Tongue (tissue), 2 donors: ENCODE data around the gene DHX8. TPM values are rescaled to one million over a fixed set of nuclear protein-coding genes. Genes with fewer than 3 reads are reported as not detected.

ENCODE experiments used
- DNase-seq: peaks from one replicate; pipeline ENCODE4 v3.0.0-alpha.2; 2015
- total RNA-seq: library from RNA; depleted of rRNA; stranded (reverse); fragments of >200 nt; gene quantifications from one replicate; pipeline ENCODE4 v1.2.3, GENCODE V29; 2014

DHX8 gene
- total RNA-seq, 1 donor from 2014 or later: 34.4 TPM

DNA sequence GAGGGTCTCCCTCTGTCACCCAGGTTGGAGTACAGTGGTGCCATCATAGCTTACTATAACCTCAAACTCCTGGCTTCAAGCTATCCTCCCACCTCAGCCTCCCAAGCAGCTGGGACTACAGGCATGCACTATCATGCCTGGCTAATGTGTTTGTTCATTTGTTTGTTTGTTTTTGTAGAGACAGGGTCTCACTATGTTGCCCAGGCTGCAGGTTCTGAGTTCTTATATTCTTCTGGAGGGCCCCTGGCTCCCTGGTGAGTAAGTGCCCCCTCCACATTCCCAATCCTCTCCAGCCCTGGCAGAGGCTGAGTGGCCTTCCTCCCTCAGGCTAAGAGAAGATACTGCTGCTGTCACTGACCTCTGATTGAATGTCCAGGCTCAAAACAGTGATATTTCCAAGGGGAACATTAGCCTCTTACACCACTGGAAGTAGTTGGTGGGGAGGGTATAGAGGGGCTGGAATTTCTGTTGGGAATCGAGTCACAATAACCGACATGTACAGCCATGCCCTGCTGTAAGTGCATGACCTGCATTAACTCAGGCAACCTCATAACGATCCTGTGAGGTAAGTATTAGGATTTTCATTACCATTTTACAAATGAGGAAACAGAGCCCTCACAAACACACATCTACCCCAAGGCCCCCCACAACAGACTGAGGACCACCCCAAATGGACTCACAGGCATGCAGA, 65.1 kb downstream of the DHX8 start:
- no peak for DNase-seq

DNA sequence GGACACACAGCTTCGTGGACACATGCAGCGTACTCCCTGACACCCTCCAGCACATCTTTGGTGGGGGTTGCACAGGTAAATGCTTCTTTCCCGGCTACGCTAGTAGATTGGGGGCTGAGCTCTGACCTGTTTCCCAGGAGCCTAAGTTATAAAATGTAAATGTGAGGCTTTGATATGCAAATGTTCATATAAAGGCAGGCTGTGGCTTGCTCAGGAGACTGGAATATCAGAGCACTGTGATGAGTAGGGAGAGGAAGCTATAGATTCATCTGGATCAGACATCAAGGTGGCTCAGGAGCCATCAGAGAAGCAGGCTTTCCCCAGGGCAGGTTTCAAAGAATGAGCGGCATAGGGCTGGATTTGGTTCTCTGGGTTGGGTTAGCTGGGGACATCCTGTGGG, 65.7 kb downstream of the DHX8 start:
- DNase-seq: no peak

DNA sequence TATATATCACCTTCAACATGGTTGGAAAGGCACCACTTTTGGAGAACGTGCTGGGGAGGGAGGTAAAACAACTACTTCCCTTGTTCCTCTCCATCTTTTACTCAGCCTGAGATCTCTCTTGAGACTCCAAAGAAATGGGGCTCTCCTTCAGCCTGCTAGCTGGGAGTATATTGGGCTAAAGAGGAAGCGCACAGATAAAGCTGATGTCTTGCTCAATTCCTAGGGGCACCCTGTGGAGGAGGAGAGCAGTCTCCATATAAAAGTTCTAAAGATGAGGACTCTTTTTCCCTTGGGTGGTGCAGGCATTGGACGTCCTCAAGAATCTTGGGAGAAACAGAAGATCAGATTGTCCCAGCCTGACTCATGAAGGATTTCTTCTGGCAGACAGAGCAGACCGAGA, 67.0 kb downstream of the DHX8 start:
- no peak for DNase-seq

DNA sequence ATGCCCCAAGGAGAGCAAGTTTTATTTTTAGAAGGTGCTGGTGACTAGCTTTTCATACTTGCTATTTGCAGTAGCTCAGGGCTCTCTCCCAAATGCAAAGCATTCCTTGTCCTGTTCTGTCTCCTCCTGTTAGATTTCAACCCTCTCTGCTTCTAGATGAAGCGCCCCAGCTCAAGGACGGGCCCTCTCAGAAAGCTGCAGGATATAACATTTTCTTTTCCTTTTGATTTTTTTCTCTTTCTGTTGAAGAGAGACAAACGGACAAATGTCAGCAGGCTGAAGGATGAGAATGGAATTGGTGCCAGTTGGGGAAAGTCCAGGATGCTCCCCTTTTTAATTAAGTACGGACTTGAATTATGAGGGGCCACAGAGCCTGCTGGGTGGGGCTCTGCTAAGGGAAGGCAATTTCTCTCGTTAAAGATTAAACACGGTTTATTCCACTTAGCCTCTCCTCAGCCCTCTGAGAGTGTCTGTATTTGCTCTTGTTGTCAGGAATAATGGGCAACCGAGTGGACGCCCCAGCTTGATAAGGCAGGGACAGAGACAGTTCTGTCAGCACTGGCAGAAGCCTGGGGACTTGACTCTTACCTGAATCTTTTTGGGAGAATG, 68.6 kb downstream of the DHX8 start:
- DNase-seq: no peak

DNA sequence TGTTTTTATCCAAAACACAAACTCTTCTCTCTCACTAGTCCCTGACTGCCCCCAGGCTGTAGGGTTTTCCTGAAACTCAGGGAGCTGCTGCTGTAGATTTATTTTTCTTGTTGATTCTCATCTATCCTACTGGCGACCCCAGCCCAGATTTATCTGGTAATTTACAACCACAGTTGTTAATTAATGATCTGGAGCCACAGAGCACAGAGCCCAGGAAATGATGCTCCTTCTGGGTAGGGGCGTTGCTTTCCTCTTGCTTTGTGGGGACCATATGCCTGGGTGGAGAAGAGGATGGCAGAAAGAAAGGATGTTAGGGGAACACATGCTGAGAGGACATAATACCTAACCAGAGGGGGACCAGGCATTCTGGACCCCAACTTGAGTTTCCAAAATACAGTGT, 69.8 kb downstream of the DHX8 start:
- DNase-seq: no peak

DNA sequence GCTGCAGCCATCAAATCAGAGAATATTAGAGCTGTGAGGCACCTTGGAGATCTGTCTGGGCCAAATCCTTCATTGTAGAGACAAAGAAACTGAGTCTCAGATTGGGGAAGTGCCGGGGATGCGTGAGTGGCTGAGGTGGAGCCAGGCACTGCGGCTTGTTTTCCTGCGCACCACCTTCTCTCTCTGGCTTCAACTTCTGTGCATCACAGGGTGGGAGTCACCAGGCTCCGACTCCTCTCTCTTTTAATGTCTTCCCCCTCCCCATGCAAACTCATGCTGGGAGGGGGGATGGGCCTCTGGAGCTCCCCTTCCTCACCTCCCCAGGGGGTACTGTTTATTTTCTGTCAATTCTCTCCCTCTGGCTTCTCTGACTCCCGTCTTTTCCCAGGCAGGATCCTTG, 71.1 kb downstream of the DHX8 start:
- DNase-seq: no peak

DNA sequence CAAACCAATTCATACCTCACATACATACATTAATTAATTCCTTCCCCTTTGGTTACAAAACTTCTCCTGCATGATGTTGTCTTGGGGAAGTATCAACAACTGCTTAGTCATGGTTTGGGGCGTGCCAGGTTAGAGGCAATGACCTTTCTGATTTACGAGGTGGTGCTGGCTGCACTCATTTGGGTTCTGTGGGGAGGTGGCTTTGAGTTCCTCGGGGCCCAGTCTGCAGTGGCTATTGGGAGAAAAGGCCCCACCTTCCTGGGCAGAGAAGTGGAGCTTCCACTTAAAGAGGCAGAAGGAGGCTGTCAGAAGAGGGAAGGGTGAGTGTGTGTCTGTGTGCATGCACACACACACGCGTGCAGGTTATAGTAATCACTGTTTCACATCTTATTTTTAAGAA, 72.5 kb downstream of the DHX8 start:
- no peak for DNase-seq

DNA sequence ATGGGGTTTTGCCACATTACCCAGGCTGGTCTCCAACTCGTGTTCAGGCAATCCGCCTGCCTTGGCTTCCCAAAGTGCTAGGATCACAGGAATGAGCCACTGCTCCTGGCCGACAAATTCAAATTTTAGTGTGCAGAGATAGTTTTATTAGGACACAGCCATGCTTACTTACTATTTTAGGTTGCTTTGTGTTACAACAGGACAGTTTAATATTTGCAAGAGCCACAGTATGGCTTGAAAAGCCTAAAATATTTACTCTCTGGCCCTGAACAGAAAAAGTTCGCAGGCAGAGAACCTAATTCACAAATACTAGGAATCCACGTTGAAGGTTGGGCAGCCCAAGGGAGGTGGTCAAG, 75.0 kb downstream of the DHX8 start:
- DNase-seq: no peak

DNA sequence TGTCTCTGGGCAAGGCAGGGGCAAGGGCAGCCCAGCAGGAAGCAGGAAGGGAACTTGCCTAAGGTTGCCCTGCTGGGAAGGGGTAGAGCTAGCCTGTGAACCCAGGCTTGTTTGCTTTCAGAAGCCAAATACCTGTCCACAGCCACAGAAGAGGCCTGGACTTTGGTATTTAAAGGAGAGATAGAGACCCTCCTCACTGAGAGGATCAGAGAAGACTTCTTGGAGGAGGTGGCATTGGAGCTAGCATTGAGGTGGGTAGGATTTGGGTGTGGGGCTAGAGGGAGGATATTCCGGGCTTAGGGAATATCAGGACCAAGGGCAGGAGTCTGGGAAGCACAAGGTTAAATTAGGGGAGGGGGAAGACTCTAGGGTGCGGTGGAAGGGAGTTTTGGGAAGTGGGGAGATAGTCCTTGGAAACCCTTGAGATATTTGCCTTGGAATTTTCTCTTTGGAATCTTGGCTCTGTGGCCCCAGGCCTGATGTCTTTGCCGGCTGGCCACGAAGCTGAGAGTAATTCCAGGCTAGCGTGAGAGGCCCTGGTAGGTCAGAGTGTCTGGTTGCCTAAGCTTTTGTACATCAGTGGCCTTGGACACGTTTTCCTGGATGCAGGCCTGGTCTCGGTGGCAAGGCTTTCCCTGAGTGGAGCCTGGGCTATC, 75.5 kb downstream of the DHX8 start:
- no peak for DNase-seq

DNA sequence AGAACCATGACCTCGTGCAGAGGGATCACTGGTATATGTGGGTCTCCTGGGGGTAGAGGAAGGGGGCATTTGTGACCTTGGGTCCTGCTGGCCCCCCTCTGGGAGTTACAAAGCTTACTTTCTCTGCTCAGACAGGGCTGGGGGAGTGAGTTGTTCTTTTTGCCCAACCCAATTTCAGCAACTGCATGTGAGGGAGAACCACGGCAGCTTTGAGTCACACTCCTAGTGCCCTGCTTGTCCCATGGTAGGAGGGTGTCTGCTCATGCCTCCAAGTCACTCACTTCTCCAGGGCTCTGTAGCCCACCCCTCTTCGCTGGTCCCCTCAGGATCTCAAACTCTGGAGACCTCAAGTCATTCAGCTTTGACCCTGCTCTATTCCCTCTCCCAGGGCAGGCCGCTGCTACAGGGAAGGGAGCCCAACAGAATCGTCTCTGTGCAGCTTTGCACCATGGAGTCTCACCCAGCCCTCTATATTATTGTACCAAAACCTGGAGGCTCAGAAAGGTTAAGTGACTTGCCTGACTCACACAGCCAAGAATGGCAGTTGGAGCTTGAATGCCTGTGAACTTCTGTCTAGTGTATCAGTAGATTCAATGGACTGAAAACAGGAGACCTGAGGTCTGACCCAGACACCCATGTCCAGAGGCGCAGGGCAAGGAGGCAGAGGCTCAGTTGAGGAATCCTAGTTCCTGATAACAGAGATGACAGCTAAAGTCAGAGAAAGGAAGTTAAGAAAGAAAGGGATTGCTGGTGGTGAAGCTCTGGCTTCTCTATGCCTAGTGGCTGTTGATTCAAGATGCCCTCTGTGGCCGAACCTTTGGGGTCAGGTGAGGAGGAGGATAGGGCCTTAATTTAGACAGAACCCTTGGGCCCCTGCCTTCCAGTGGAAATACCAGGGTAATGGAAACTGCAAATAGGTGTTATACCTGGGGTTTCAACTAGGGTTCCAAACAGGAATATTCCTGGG, 77.0 kb downstream of the DHX8 start:
- DNase-seq: no peak

DNA sequence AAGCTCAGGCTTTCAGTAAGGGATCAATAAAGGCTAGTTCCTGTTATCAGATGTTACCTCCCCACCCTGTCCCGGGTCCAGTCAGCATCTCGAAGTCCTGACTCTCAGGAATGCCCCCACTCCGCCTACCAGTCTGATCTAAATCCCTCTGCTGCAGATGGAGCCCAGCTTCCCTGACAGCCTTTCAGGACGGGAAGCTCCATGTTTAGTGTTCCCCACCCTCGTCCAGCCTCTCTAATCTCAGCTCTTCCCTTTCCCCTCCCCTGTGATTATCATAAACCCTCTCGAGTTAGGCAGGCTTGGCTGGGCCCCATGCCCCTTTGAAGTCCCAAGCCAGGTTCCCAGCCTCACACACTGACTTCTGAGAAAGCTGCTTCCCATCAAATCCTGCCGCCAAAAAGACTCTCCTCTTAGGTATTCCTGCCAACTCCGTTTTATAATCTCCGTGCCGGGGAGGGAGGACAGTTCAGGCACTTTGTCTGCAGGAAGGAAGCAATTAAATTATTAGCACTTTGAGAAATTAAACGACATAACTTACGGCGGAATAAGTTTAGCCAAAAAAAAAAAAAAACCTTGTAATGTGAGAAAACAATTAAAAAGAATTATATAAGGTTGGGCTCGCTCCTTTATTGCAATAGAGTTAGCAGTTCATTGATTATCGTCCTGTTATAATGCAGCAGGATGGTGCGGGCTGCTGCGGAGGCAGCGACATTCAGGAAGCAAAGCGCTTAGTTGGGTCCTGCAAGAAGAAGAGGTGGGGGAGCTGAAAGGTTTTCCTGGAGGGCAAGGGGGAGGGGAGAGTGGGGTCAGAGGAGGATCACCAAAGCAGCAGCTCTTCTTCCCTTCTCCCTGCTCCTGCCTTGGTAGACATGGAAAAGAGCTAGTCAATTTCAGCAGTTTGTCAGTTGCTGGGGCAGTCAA, 79.2 kb downstream of the DHX8 start:
- DNase-seq: peak; percentile 44

DNA sequence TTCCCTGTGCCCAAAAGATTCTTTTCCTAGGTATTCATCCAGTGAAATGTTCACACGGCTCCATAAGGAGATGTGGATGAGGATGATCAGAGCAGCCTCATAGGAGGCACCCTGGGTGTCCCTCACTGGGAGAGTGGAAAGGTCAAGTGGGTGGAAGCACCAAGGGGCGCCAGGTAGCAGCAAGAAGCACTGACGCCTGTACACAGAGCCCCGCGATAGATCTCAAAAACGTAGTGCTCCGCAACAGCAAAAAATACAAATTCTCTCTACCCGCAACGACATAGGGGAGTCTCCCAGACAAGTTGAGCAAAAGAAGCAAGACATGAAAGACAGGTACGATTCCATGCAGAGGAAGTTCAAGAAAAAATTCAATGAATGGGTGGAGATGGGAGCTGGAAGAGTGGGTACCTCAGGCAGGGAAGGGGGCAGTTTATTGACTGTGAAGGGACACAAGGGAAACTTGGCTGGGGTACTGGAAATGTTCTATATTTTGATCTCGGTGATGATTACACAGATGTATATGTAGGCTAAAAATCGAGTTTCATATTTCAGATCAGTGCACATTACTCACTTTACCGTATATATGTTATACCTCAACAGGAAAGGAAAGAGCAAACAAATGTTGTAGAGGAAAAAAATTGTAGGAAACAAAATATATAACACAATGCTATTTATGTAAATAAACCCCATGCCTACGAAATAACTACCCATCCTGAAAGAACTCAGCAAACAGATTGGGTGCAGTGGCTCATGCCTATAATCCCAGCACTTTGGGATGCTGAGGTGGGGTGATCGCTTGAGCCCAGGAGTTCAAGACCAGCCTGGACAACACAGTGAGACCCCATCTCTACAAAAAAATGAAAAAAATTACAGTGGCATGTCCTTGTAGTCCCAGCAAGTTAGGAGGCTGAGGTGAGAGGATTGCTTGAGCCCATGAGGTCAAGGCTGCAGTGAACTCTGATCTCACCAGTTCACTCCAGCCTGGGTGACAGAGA, 80.1 kb downstream of the DHX8 start:
- no peak for DNase-seq

DNA sequence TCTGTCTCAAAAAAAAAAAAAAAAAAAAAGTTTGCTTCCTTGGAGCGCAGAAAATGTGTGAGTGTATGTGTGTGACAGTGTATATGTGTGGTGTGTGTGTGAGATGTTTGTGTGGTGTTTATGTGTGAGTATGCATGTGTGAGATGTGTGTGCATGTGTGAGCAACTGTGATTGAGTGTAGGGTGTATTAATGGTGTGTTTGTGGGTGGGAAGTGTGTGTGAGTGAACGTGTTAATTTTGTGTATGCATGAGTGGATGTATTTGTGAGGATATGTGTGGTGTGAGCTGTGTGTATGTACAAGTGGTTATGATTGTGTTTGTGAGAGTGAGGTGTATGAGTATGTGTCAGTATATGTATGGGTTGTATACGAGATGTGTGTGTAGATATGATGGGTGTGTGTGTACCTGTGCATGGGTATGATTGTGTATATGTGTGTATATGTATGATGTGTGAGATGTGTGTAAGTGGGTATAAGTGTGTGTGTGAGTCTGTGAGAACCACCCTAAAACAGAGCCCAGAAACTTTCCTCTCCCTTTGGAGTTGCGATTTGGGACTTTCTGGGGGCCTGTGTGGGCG, 84.8 kb downstream of the DHX8 start:
- no peak for DNase-seq

DNA sequence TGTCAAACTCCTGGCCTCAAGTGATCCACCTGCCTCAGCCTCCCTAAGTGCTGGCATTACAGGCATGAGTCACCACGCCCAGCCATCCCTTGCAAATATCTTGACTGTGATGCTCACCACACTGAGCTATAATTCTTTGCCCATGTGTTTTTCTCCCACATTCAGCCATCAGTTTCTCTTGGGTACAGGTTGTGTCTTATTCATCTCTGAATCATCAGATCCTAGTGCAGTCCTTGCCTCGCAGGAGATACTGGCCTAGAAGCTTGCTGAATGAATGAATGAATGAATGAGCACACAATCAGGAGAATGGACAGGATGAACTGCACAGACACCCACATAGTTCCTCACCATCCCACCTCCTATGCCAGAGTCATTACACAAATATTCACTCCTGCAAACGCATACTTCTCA, 86.7 kb downstream of the DHX8 start:
- no peak for DNase-seq

DNA sequence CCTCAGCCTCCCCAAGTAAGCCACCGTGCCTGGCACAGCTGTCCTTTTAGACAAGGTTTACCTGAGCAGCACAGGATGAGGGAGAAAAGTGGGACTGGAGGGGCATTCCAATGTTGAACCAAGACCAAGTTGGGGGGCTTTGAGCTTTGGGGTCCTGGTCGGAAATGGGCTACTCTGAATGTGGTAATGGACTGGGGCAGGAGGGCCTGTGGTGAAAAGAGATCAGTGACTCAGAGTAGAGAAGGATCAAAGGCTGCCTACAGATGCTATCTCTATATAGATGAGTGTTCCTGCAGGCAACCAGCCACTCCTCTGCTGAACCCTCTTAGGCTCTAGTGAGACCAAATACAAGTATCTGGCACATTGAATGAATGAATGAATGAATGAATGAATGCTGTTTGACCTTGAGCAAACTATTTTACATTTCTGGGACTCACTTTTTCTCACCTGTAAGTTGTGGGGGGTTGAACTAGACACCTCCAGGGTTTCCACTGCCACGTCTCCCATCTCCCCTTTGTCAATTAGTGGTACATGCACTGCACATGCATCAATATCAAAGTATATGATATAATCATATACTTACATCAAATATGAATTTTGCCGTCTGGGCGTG, 88.7 kb downstream of the DHX8 start:
- no peak for DNase-seq

DNA sequence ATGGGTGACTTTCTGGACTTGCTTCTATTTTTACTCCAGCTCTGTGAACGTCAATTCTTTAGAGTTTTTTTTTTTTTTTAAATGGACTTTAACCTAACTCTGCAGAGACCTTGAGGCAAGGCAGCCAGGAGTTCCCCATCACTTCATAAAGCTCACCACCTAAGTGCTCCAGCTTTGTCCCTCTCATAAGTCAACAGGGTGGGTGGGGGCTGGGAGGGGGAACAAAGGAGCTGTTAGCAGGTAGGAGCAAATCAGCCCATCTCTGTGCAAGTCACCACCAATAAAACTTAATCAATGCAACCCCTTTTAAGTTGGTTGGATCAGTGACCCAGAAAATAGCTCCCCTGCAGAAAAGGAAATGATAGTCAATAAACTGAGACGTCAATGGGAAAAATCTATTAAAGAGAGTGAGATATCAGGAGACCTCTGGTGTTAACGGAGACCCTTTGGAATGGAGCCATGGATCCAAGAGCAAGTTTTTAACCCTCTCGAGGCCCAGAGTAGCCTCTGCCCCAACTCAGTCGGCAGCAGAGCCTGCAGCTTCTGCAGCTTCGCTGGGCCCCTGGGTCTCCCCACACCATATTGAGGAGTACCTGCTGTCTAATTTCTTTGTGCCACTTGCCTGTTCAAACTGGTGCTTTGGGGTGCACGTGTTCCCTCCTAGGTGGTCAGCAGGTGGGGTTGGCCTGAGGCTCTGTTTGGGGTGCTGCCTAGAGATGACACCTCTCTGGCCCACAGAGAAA, 90.0 kb downstream of the DHX8 start:
- DNase-seq: no peak

DNA sequence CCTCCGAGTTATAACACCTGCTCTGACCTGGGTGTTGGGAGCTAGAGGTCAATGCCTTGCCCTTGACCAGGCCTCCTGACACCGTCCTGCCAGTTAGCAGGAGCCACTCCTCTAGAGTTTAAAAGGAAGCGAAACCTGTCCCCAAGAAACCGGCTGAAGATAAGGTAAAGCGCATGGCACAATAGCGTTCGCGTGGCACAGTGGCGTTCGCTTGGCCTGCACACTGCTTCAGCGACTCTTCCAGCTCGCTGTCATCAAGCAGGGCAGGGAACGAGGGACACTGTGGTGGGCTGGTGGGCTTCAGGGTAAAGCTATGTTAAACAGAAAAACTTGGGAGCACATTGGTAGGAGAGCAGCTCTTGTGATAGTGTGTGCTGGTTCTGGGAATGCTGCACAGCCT, 90.6 kb downstream of the DHX8 start:
- DNase-seq: no peak

DNA sequence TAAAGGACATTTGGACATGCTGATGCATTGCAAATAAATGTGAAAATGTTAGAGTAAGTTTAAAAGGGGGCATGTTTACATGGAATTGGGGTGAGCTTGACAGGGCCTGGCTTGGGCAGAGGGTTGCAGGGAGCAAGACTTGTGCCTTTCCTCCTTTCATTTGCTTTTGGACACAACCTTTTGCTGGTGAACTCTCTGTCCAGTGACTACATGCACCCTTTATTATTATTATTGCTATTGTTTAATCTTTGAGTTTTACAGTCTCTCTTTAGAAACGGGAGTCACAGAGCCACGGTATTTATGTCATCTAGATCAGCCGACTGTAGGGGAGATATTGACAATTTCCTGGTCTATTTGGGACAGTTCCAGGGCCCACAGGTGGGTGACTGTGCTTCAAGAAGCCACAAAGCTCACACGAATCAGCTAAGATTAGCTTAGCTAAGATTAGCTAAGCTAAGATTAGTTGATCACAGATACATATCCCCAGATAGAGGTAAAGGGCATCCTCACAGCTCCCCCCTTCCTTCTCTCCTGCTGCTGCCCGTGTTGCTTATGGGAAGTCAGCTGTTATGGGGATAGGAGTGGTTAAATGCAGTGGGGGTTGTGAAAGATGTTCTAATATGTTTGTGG, 91.2 kb downstream of the DHX8 start:
- DNase-seq: no peak
